Fibroblast of skin of abdomen (primary cell): ENCODE measurements around the gene SMAD3.

Experiments used
- DNase-seq: peaks from one replicate; pipeline ENCODE4 v3.0.0-alpha.2; 2013

The SMAD3 gene

GRCh38 chr15:67166280-67167009 is 101.0 kb downstream of the SMAD3 start:
- DNase-seq, result no peak

- DNase-seq, result no peak
Observed at GRCh38 chr15:67167091-67167490, 101.7 kb downstream of the SMAD3 start.

- DNase-seq, result no peak
Observed at GRCh38 chr15:67168694-67169093, 103.3 kb downstream of the SMAD3 start.

- DNase-seq, result no peak
Observed at GRCh38 chr15:67170143-67170925, 104.9 kb downstream of the SMAD3 start.

- no peak for DNase-seq
Observed at GRCh38 chr15:67171471-67171870, 106.1 kb downstream of the SMAD3 start.

GRCh38 chr15:67172172-67172571 is 106.8 kb downstream of the SMAD3 start:
- DNase-seq, result no peak

- DNase-seq, result no peak
Observed at GRCh38 chr15:67173005-67173404, 107.6 kb downstream of the SMAD3 start.

GRCh38 chr15:67173786-67174185 is 108.4 kb downstream of the SMAD3 start:
- no peak for DNase-seq

GRCh38 chr15:67174446-67174845 is 109.0 kb downstream of the SMAD3 start:
- DNase-seq, result no peak

GRCh38 chr15:67174864-67175573 is 109.6 kb downstream of the SMAD3 start:
- DNase-seq, result no peak

GRCh38 chr15:67175643-67176071 is 110.3 kb downstream of the SMAD3 start:
- DNase-seq, result peak; percentile 49

GRCh38 chr15:67176195-67176971 is 111.0 kb downstream of the SMAD3 start:
- DNase-seq, result no peak

- DNase-seq, result no peak
Observed at GRCh38 chr15:67177752-67178151, 112.3 kb downstream of the SMAD3 start.

GRCh38 chr15:67178569-67179210 is 113.3 kb downstream of the SMAD3 start:
- DNase-seq, result peak; percentile 96

GRCh38 chr15:67179411-67179995 is 114.1 kb downstream of the SMAD3 start:
- DNase-seq, result no peak

- DNase-seq, result no peak
Observed at GRCh38 chr15:67180035-67180434, 114.6 kb downstream of the SMAD3 start.

- no peak for DNase-seq
Observed at GRCh38 chr15:67180514-67181191, 115.3 kb downstream of the SMAD3 start.

- DNase-seq, result no peak
Observed at GRCh38 chr15:67181221-67181639, 115.8 kb downstream of the SMAD3 start.

GRCh38 chr15:67183443-67184169 is 118.2 kb downstream of the SMAD3 start:
- DNase-seq, result peak; percentile 88
